HG02870 (cell line): ENCODE results near the gene FGB.

Experiments
- ATAC-seq: cut with Tn5 transposase; IDR thresholded peaks from one replicate; pipeline ENCODE4 v1.9.1; 2021; ENCODE audit warnings: mild to moderate bottlenecking, moderate library complexity; ENCODE audit not compliant: unreplicated experiment

The FGB gene

DNA sequence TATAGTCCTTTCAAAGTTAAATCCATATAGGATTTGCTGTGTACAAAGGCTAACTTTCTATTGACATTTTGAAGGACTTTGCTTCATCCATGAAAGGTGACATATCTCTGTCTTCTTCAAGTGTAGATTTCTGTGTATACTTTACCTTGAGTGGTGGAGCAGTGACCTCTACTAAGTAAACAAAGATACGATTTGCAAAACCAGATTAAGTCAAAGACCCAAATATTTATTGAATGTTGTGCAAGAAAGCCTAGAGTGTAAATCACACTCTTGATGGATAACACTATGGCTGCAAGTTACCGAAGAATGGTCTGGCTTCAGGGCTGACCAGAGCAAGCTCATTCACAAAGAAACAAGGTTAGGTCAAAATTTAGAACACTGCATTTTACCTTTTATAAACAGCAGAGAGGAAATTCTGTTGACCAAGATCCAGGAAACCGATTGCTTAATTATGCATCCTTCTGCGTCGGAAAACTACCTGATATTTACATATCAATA, 55.1 kb downstream of the FGB start:
- ATAC-seq, result no peak

DNA sequence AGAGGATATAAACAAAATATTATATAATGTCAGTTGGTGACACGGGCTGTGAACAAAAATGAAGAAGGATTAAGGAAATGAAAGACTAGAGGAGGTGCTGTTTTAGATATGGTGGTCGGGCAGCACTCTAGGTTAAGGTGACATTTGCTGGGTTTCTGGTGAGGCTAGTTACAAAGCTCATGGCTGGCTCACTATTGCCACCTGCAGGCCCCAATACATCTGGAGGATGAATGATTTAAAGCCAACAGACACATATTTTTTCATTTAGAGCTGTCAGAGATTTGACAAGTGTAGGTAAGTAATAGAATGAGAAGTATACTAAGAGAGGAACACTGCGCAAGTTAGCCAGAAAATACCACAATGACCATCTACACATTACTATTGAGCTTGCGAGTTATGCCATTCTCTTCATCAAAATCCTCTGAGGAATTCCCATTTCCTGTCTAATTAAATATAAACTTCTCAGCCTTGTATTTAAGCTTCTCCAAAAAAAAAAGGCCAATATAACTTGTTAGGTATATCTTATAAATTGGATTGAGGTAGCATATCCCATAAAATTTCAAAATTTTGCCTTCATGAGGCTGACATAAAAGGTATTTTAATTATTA, 56.0 kb downstream of the FGB start:
- peak; percentile 73 for ATAC-seq

DNA sequence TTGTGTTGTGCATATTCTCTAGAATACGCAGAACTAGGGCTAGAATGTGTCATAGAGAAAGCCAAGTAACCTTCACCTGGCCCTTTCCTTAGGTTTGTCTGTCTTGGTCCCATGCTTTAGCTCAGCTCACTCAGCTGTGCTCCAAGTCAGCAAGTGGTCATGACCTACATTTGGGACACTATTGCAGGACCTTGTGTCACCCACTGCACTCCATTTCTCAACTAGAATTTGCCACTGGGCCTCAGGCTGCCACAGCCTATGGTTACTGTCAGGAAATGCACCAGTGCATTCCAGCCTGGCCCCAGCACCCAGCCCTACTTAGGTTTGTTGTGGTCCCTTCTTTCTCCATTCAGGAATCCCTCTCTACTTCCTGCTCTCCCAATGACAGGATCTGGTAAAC, 57.3 kb downstream of the FGB start:
- ATAC-seq, result no peak
